Left lung (tissue), 10 donors: Measurements from ENCODE around the gene JMJD1C. TPM values are rescaled to one million over a fixed set of nuclear protein-coding genes. Genes with fewer than 3 reads are reported as not detected.

ENCODE experiments used
- ATAC-seq: fragments of 200-7000 bp; cut with Tn5 transposase; one replicate; pipeline ENCODE4 v1.9.1; 2020; ENCODE audit warnings: moderate library complexity
- DNase-seq, 4 donors: peaks; one replicate each; pipeline ENCODE4 v3.0.0-alpha.2; 2013 to 2020
- H3K27ac ChIP-seq, 2 donors: fragments of 200-600 bp; sonication (generic) in 1 of 2; one replicate each; pipeline versions ENCODE4 v1.5.0 to v1.8.0; 2020 to 2021
- H3K27me3 ChIP-seq, 2 donors: fragments of 200-600 bp; sonication (generic) in 1 of 2; one replicate each; pipeline versions ENCODE4 v1.5.0 to v1.8.0; 2020 to 2021
- H3K36me3 ChIP-seq, 2 donors: fragments of 200-600 bp; sonication (generic) in 1 of 2; one replicate each; pipeline versions ENCODE4 v1.5.0 to v1.8.0; 2020 to 2021
- H3K4me1 ChIP-seq, 2 donors: fragments of 200-600 bp; one replicate each; pipeline ENCODE4 v1.8.0; 2021
- H3K4me3 ChIP-seq, 2 donors: fragments of 200-600 bp; sonication (generic) in 1 of 2; one replicate each; pipeline versions ENCODE4 v1.5.0 to v1.8.0; 2020 to 2021; ENCODE audit warnings: mild to moderate bottlenecking in 1 of 2
- H3K9me3 ChIP-seq, 2 donors: fragments of 200-600 bp; sonication (generic) in 1 of 2; one replicate each; pipeline versions ENCODE4 v1.5.0 to v1.8.0; 2020 to 2021
- CTCF ChIP-seq, 2 donors: fragments of 200-600 bp; sonication (generic) in 1 of 2; IDR thresholded peaks; one replicate each; pipeline versions ENCODE4 v1.5.0 to v1.8.0; 2021; ENCODE audit warnings: antibody characterized with exemption in 2 of 2
- intact Hi-C, 2 donors: fragments of 100-400 bp; cut with DNase I; formaldehyde crosslinking; loops; one replicate each; pipeline versions ENCODE4 v1.11.2 to v1.14.2; 2022
- polyA plus RNA-seq, 6 donors: library from polyadenylated mRNA; unstranded; fragments of 120-200 nt; gene quantifications; one replicate each; pipeline ENCODE4 v1.2.1, GENCODE V29; 2013; ENCODE audit not compliant: insufficient read length in 6 of 6
- total RNA-seq, 2 donors: library from RNA; stranded (reverse); fragmentation: NEBNext Ultra II Directional; extraction: Animal tissue kit (Norgen Biotek cat#: 25700); gene quantifications; one replicate each; pipeline ENCODE4 v1.2.1, GENCODE V29; 2021
- donor health status: DM: no; HTN: yes; CAD: no.
- donor health status: DM: no; HTN: no; CAD: no.

JMJD1C gene
- total and polyA plus RNA-seq, 8 donors, result 68.0 to 130 (median 98.6) TPM

- DNase-seq, result no peak
- ATAC-seq, result no peak
- H3K9me3 ChIP-seq, result no peaks in the 10 kb centered on the region
- peaks cover 8 to 64% of the 10 kb centered on the region in 2 donors for H3K4me1 ChIP-seq
- peak overlapping the region; percentile 97 to 99 for H3K27ac ChIP-seq
- TF ChIP-seq CTCF (IDR thresholded peaks at IDR 0.05), result no peak
- H3K27me3 ChIP-seq, result no peaks in the 10 kb centered on the region
- H3K4me3 ChIP-seq, result peak overlapping the region; percentile 38 to 50
- intact Hi-C loops, result no loop called here
- H3K36me3 ChIP-seq, result no peaks in the 10 kb centered on the region
Observed at GRCh38 chr10:63264617-63265221, 201.1 kb downstream of the JMJD1C start.

GRCh38 chr10:63262430-63263073 is 203.2 kb downstream of the JMJD1C start:
- Histone ChIP-seq H3K4me3 (no peak overlapping the region), H3K27me3 (no peaks in the 10 kb centered on the region), H3K4me1 (peaks cover 18 to 79% of the 10 kb centered on the region in 2 donors), H3K36me3 (no peaks in the 10 kb centered on the region), H3K9me3 (no peaks in the 10 kb centered on the region), H3K27ac (peak overlapping the region; percentile 17 to 76)
- intact Hi-C loops, result no loop called here
- ATAC-seq (no peak), DNase-seq (no peak)
- no peak for TF ChIP-seq CTCF (IDR thresholded peaks at IDR 0.05)

- Histone ChIP-seq H3K4me1 (peaks cover 29 to 90% of the 10 kb centered on the region in 2 donors), H3K27ac (peak overlapping the region; percentile 17 to 76), H3K36me3 (no peaks in the 10 kb centered on the region), H3K9me3 (no peaks in the 10 kb centered on the region), H3K27me3 (no peaks in the 10 kb centered on the region), H3K4me3 (no peak overlapping the region)
- ATAC-seq, result no peak
- no peak for DNase-seq
- intact Hi-C loops, result no loop called here
- TF ChIP-seq CTCF (IDR thresholded peaks at IDR 0.05), result no peak
Observed at GRCh38 chr10:63261496-63261895, 204.3 kb downstream of the JMJD1C start.

- H3K9me3 ChIP-seq, result no peaks in the 10 kb centered on the region
- H3K4me3 ChIP-seq, result no peak overlapping the region
- peak overlapping the region; percentile 17 to 76 for H3K27ac ChIP-seq
- no peaks in the 10 kb centered on the region for H3K27me3 ChIP-seq
- DNase-seq (no peak), ATAC-seq (peak; percentile 29)
- no peak for TF ChIP-seq CTCF (IDR thresholded peaks at IDR 0.05)
- intact Hi-C loops, result no loop called here
- peaks cover 33 to 92% of the 10 kb centered on the region in 2 donors for H3K4me1 ChIP-seq
- H3K36me3 ChIP-seq, result no peaks in the 10 kb centered on the region
Observed at GRCh38 chr10:63260860-63261251, 204.9 kb downstream of the JMJD1C start.

- intact Hi-C loops, result no loop called here
Observed at GRCh38 chr10:63260103-63260859, 205.5 kb downstream of the JMJD1C start.

More at GRCh38 chr10:63260103-63260859, 205.5 kb downstream of the JMJD1C start:
- peaks cover 33 to 96% of the 10 kb centered on the region in 2 donors for H3K4me1 ChIP-seq
- H3K27me3 ChIP-seq, result no peaks in the 10 kb centered on the region
- TF ChIP-seq CTCF (IDR thresholded peaks at IDR 0.05), result no peak
- DNase-seq (no peak), ATAC-seq (no peak)
- no peaks in the 10 kb centered on the region for H3K36me3 ChIP-seq
- no peak overlapping the region for H3K4me3 ChIP-seq
- H3K27ac ChIP-seq, result peak overlapping the region in 1 of 2 donors; percentile 76
- no peaks in the 10 kb centered on the region for H3K9me3 ChIP-seq
